B cell (primary cell): ENCODE data around the gene POU2F3. TPM values are rescaled to one million over a fixed set of nuclear protein-coding genes. Genes with fewer than 3 reads are reported as not detected.

Source experiments
- ATAC-seq: fragments of 200-7000 bp; cut with Tn5 transposase; one replicate; pipeline ENCODE4 v1.10.0; 2021; ENCODE audit warnings: low read depth, mild to moderate bottlenecking, moderate number of reproducible peaks, moderate library complexity
- CTCF ChIA-PET: fragments of 350-600 bp; sonication (Branson Sonifier 250); formaldehyde crosslinking; loops from one replicate; lab custom pipeline; 2021; ENCODE audit warnings: antibody characterized with exemption, inconsistent platforms; lab: Charles Lee
- POLR2A ChIA-PET: fragments of 350-600 bp; sonication (Branson Sonifier 250); formaldehyde crosslinking; loops from one replicate; lab custom pipeline; 2021; ENCODE audit warnings: antibody characterized with exemption; lab: Charles Lee
- DNase-seq: peaks from one replicate; pipeline ENCODE4 v3.0.0; 2013
- H2AFZ ChIP-seq: 2 replicates; pipeline ENCODE4 v1.6.1; 2012; ENCODE audit warnings: mild to moderate bottlenecking, low read depth, low read length; ENCODE audit not compliant: insufficient read depth, poor library complexity, severe bottlenecking
- H3K27ac ChIP-seq, 2 donors: 1 replicate in 1 of 2; 2 replicates in 1 of 2; pipeline ENCODE4 v1.5.1; 2012 to 2013; ENCODE audit warnings: low read length in 2 of 2, mild to moderate bottlenecking in 2 of 2, moderate library complexity in 1 of 2
- H3K27me3 ChIP-seq, 4 experiments: fragments of 200-600 bp in 1 of 4; sonication (generic) in 1 of 4; replicated peaks in 1 of 4; 1 replicate in 2 of 4; 2 replicates in 2 of 4; pipeline versions ENCODE4 v1.6.1 to v1.7.0; 2013 to 2016; ENCODE audit warnings: low read length in 3 of 4, mild to moderate bottlenecking in 2 of 4, mixed read lengths in 1 of 4, moderate library complexity in 1 of 4; ENCODE audit not compliant: insufficient read depth in 4 of 4, control insufficient read depth in 3 of 4; ENCODE audit errors: control extremely low read depth in 1 of 4
- H3K36me3 ChIP-seq, 2 experiments: replicated peaks in 1 of 2; 1 replicate in 1 of 2; 2 replicates in 1 of 2; pipeline versions ENCODE4 v1.6.1 to v1.7.1; 2013; ENCODE audit warnings: low read length in 1 of 2; ENCODE audit not compliant: insufficient read depth in 2 of 2, control insufficient read depth in 1 of 2; ENCODE audit errors: control extremely low read depth in 1 of 2, extremely low read depth in 1 of 2
- H3K4me1 ChIP-seq, 2 donors: fragments of 200-600 bp in 1 of 2; sonication (generic) in 1 of 2; 1 replicate in 1 of 2; 2 replicates in 1 of 2; pipeline versions ENCODE4 v1.5.1 to v1.6.1; 2013 to 2017; ENCODE audit warnings: low read length in 2 of 2; ENCODE audit not compliant: control insufficient read depth in 2 of 2, insufficient read depth in 2 of 2
- H3K4me2 ChIP-seq: replicated peaks from 2 replicates; pipeline ENCODE3; 2012; ENCODE audit warnings: mild to moderate bottlenecking, low read depth, low read length; ENCODE audit not compliant: poor library complexity, severe bottlenecking
- H3K4me3 ChIP-seq, 5 experiments: fragments of 200-600 bp in 1 of 5; sonication (generic) in 1 of 5; 1 replicate in 3 of 5; 2 replicates in 2 of 5; pipeline versions ENCODE4 v1.5.1 to v1.7.0; 2011 to 2016; ENCODE audit warnings: low read length in 4 of 5, mild to moderate bottlenecking in 4 of 5, low read depth in 2 of 5, control low read depth in 1 of 5, moderate library complexity in 1 of 5; ENCODE audit not compliant: insufficient read depth in 1 of 5; ENCODE audit errors: control extremely low read depth in 1 of 5, extremely low read depth in 1 of 5
- H3K79me2 ChIP-seq: fragments of 200-600 bp; sonication (generic); one replicate; pipeline ENCODE4 v1.6.0; 2016; ENCODE audit warnings: low read length; ENCODE audit not compliant: control insufficient read depth, insufficient read depth
- H3K9ac ChIP-seq: fragments of 200-600 bp; sonication (generic); 2 replicates; pipeline ENCODE4 v1.6.1; 2017; ENCODE audit warnings: mild to moderate bottlenecking, low read length, moderate library complexity
- H3K9me3 ChIP-seq, 3 donors: one replicate each; pipeline versions ENCODE4 v1.6.1 to v1.7.1; 2013; ENCODE audit warnings: low read length in 2 of 3; ENCODE audit not compliant: control insufficient read depth in 2 of 3, insufficient read depth in 1 of 3; ENCODE audit errors: control extremely low read depth in 1 of 3
- H4K20me1 ChIP-seq: 2 replicates; pipeline ENCODE4 v1.6.0; 2012; ENCODE audit warnings: mild to moderate bottlenecking, low read length; ENCODE audit not compliant: insufficient read depth, control insufficient read depth, poor library complexity, severe bottlenecking
- H3K27ac Mint-ChIP-seq: one replicate; pipeline ENCODE4 v1.8.0; 2021; ENCODE audit warnings: mixed read lengths
- H3K27me3 Mint-ChIP-seq: one replicate; pipeline ENCODE4 v1.8.0; 2021; ENCODE audit warnings: mixed read lengths
- H3K4me1 Mint-ChIP-seq: one replicate; pipeline ENCODE4 v1.8.0; 2021; ENCODE audit warnings: mixed read lengths
- H3K4me3 Mint-ChIP-seq: one replicate; pipeline ENCODE4 v1.8.0; 2021; ENCODE audit warnings: mixed read lengths
- H3K9me3 Mint-ChIP-seq: one replicate; pipeline ENCODE4 v1.8.0; 2022; ENCODE audit warnings: mixed read lengths; ENCODE audit not compliant: insufficient read depth
- CTCF ChIP-seq: fragments of 200-600 bp; IDR thresholded peaks from one replicate; pipeline ENCODE4 v1.8.0; 2022; ENCODE audit warnings: antibody characterized with exemption, mild to moderate bottlenecking
- EZH2 ChIP-seq: IDR thresholded peaks from 2 replicates; pipeline ENCODE4 v1.6.1; 2012; ENCODE audit warnings: borderline replicate concordance, low read depth, mild to moderate bottlenecking, moderate library complexity, low read length; ENCODE audit not compliant: insufficient read depth, poor library complexity, severe bottlenecking
- WGBS: methylation state at CpG from one replicate; pipeline ENCODE4 v1.1.5; 2013; ENCODE audit warnings: missing lambda C conversion rate; ENCODE audit not compliant: insufficient coverage; 5-methylcytosine and 5-hydroxymethylcytosine counted together
- intact Hi-C: fragments of 100-400 bp; cut with micrococcal nuclease; formaldehyde crosslinking; loops from one replicate; pipeline ENCODE4 v1.10.0; 2022
- polyA plus RNA-seq: library from polyadenylated mRNA; depleted of rRNA; stranded (reverse); fragments of >200 nt; gene quantifications from 2 replicates; pipeline ENCODE4 v1.2.3, GENCODE V29; 2012
- total RNA-seq, 2 donors: library from RNA; stranded (reverse); fragments of 120-200 nt in 1 of 2; gene quantifications; 1 replicate in 1 of 2; 2 replicates in 1 of 2; pipeline versions ENCODE4 v1.2.3 to v1.2.4, GENCODE V29; 2013 to 2022

The POU2F3 gene
- total and polyA plus RNA-seq, 2 donors (not counting 1 experiment from before 2014, with no cell fraction given) = not detected

GRCh38 chr11:120233207-120233803, 6.6 kb upstream of the POU2F3 start:
- Mint-ChIP-seq H3K4me3 (no peak overlapping the region), H3K9me3 (no peaks in the 10 kb centered on the region), H3K27ac (no peak overlapping the region), H3K4me1 (no peaks in the 10 kb centered on the region), H3K27me3 (peaks cover 35% of the 10 kb centered on the region)
- DNase-seq = no peak
- Histone ChIP-seq H3K27ac (no peak overlapping the region), H3K9ac (no peak overlapping the region), H2AFZ (no peak overlapping the region), H3K36me3 (no peaks in the 10 kb centered on the region), H3K4me2 (no peak overlapping the region), H3K4me1 (no peaks in the 10 kb centered on the region), H3K27me3 (peaks cover 0 to 24% (median 2%) of the 10 kb centered on the region in 4 experiments), H3K79me2 (no peaks in the 10 kb centered on the region), H3K4me3 (no peak overlapping the region), H3K9me3 (no peaks in the 10 kb centered on the region), H4K20me1 (no peaks in the 10 kb centered on the region)
- intact Hi-C loops = no loop called here
- ATAC-seq = no peak
- TF ChIP-seq CTCF = no peak
- TF ChIP-seq EZH2 = no peak
- CTCF ChIA-PET = interaction anchor here (0.6 to 2.6 kb wide), 3 partner anchors 10 to 1004 kb away, joined by 4 to 14 read pairs (median 5); no protein-coding TSS in a partner anchor
- POLR2A ChIA-PET = no interaction called here
- 88% methylated on average over 6 of the region's 9 CpGs for whole genome bisulfite sequencing

GRCh38 chr11:120235024-120235628, 4.8 kb upstream of the POU2F3 start:
- H3K4me3 ChIP-seq = no peak overlapping the region

More at GRCh38 chr11:120235024-120235628, 4.8 kb upstream of the POU2F3 start:
- TF ChIP-seq EZH2 (no peak), CTCF (peak; percentile 65)
- no peaks in the 10 kb centered on the region for H3K9me3 ChIP-seq
- POLR2A ChIA-PET = no interaction called here
- peaks cover 45% of the 10 kb centered on the region for H3K27me3 Mint-ChIP-seq
- DNase-seq (peak; percentile 44), ATAC-seq (no peak)
- H3K27ac Mint-ChIP-seq = no peak overlapping the region
- H2AFZ ChIP-seq = no peak overlapping the region
- CTCF ChIA-PET = interaction anchor here (1.2 to 2.6 kb wide), 2 partner anchors 65 to 68 kb away, joined by 3 to 14 read pairs; no protein-coding TSS in a partner anchor
- H4K20me1 ChIP-seq = no peaks in the 10 kb centered on the region
- H3K4me2 ChIP-seq = no peak overlapping the region
- no peaks in the 10 kb centered on the region for H3K36me3 ChIP-seq
- peaks cover 0 to 34% (median 4%) of the 10 kb centered on the region in 4 experiments for H3K27me3 ChIP-seq
- no peaks in the 10 kb centered on the region for H3K4me1 ChIP-seq
- intact Hi-C loops = loop anchor here (2.0 kb wide), 1 partner anchor 68 kb away; no protein-coding TSS in a partner anchor
- WGBS = 14% methylated on average over 6 of the region's 8 CpGs
- H3K9me3 Mint-ChIP-seq = no peaks in the 10 kb centered on the region
- H3K4me1 Mint-ChIP-seq = no peaks in the 10 kb centered on the region
- H3K79me2 ChIP-seq = no peaks in the 10 kb centered on the region
- H3K9ac ChIP-seq = no peak overlapping the region
- H3K4me3 Mint-ChIP-seq = no peak overlapping the region
- no peak overlapping the region for H3K27ac ChIP-seq
